OCI-LY1 (cell line): ENCODE data around the gene RFX4.

ENCODE experiments used
- H2AFZ ChIP-seq: fragments of 200-600 bp; sonication (generic), shearing (Covaris generic); 2 replicates; pipeline ENCODE4 v1.6.0; 2014; ENCODE audit warnings: antibody characterized with exemption, mild to moderate bottlenecking, low read length
- H3F3A ChIP-seq: fragments of 200-600 bp; sonication (generic), shearing (Covaris generic); 2 replicates; pipeline ENCODE4 v1.6.0; 2014; ENCODE audit warnings: mild to moderate bottlenecking, antibody characterized with exemption, low read length, moderate library complexity; ENCODE audit not compliant: insufficient read depth
- H3K27ac ChIP-seq: fragments of 200-600 bp; sonication (generic); 2 replicates; pipeline ENCODE4 v1.5.1; 2014; ENCODE audit warnings: low read length, mixed run types, mild to moderate bottlenecking, low read depth; ENCODE audit not compliant: poor library complexity, severe bottlenecking
- H3K27me3 ChIP-seq: fragments of 200-600 bp; sonication (generic); 2 replicates; pipeline ENCODE4 v1.6.0; 2014; ENCODE audit warnings: antibody characterized with exemption, mild to moderate bottlenecking, low read length, moderate library complexity; ENCODE audit not compliant: insufficient read depth
- H3K36me3 ChIP-seq: fragments of 200-600 bp; sonication (generic); 2 replicates; pipeline ENCODE4 v1.6.1; 2014; ENCODE audit warnings: mild to moderate bottlenecking, antibody characterized with exemption, low read length, moderate library complexity, mixed read lengths; ENCODE audit not compliant: insufficient read depth
- H3K4me1 ChIP-seq: fragments of 200-600 bp; sonication (generic); 2 replicates; pipeline ENCODE4 v1.5.1; 2014; ENCODE audit warnings: mild to moderate bottlenecking, low read length, moderate library complexity; ENCODE audit not compliant: insufficient read depth, severe bottlenecking
- H3K4me2 ChIP-seq: fragments of 200-600 bp; sonication (generic), shearing (Covaris generic); 2 replicates; pipeline ENCODE4 v1.6.1; 2014; ENCODE audit warnings: low read length
- H3K4me3 ChIP-seq: fragments of 200-600 bp; sonication (generic); 2 replicates; pipeline ENCODE4 v1.5.1; 2014; ENCODE audit warnings: low read length, low read depth, mild to moderate bottlenecking, mixed read lengths; ENCODE audit not compliant: poor library complexity, severe bottlenecking
- H3K79me2 ChIP-seq: fragments of 200-600 bp; shearing (Covaris generic); 2 replicates; pipeline ENCODE4 v1.6.1; 2016; ENCODE audit warnings: mixed run types, low read length, mixed read lengths; ENCODE audit not compliant: insufficient read depth
- H3K9ac ChIP-seq: fragments of 200-600 bp; sonication (generic), shearing (Covaris generic); 2 replicates; pipeline ENCODE4 v1.6.1; 2014; ENCODE audit warnings: mild to moderate bottlenecking, low read length, mixed read lengths
- H3K9me2 ChIP-seq: fragments of 200-600 bp; sonication (generic), shearing (Covaris generic); 2 replicates; pipeline ENCODE4 v1.6.1; 2014; ENCODE audit warnings: low read depth, mild to moderate bottlenecking, low read length, mixed read lengths
- H3K9me3 ChIP-seq: fragments of 200-600 bp; shearing (Covaris generic); 2 replicates; pipeline ENCODE4 v1.6.1; 2014; ENCODE audit warnings: low read length, mixed read lengths
- H4K20me1 ChIP-seq: fragments of 200-600 bp; sonication (generic), shearing (Covaris generic); 2 replicates; pipeline ENCODE4 v1.6.0; 2016; ENCODE audit warnings: mild to moderate bottlenecking, low read length; ENCODE audit not compliant: insufficient read depth
- CTCF ChIP-seq: fragments of 200-600 bp; sonication (generic), shearing (Covaris generic); IDR thresholded peaks from 2 replicates; pipeline ENCODE4 v1.5.1; 2017; ENCODE audit warnings: mild to moderate bottlenecking, antibody characterized with exemption, low read length, moderate library complexity, mixed read lengths
- EZH2 ChIP-seq: fragments of 200-600 bp; sonication (generic), shearing (Covaris generic); IDR thresholded peaks from 2 replicates; pipeline ENCODE4 v1.8.0; 2017; ENCODE audit warnings: borderline replicate concordance, mixed run types, mild to moderate bottlenecking, antibody characterized with exemption, low read length, moderate library complexity, mixed read lengths

RFX4 gene

GRCh38 chr12:106633451-106633823 is 50.6 kb downstream of the RFX4 start:
- H3K9ac ChIP-seq: no peak overlapping the region
- no peaks in the 10 kb centered on the region for H3K4me1 ChIP-seq
- H3F3A ChIP-seq: no peaks in the 10 kb centered on the region
- H2AFZ ChIP-seq: no peak overlapping the region
- H3K4me3 ChIP-seq: no peak overlapping the region
- TF ChIP-seq CTCF (no peak), EZH2 (no peak)
- no peak overlapping the region for H3K27ac ChIP-seq
- no peaks in the 10 kb centered on the region for H4K20me1 ChIP-seq
- H3K4me2 ChIP-seq: no peak overlapping the region
- no peaks in the 10 kb centered on the region for H3K9me3 ChIP-seq
- H3K9me2 ChIP-seq: no peaks in the 10 kb centered on the region
- H3K79me2 ChIP-seq: no peaks in the 10 kb centered on the region
- H3K27me3 ChIP-seq: no peaks in the 10 kb centered on the region
- no peaks in the 10 kb centered on the region for H3K36me3 ChIP-seq

DNA sequence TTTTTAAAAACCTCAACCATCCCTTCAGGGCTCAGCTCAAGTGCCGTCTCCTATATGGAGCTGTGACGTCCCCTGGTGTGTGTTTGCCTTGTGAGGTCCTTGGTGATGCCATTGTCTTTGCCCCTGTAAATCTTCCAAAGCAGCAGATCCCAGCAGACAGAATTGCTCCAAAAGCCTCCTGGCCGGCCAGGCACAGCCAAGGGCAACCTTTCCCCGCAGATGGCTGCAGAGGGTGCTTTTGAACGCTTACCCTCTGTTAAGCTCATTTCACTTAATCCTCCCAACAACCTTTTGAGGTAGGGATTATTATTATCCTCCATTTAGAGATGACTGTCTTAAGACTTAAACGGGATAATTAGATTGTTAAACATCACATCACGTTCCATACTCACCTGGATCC is 51.4 kb downstream of the RFX4 start:
- Histone ChIP-seq H2AFZ (no peak overlapping the region), H3K27me3 (no peaks in the 10 kb centered on the region), H3K4me1 (no peaks in the 10 kb centered on the region), H3K4me3 (no peak overlapping the region), H3K9me3 (no peaks in the 10 kb centered on the region), H3K9me2 (no peaks in the 10 kb centered on the region), H3K27ac (no peak overlapping the region), H3K79me2 (no peaks in the 10 kb centered on the region), H3F3A (no peaks in the 10 kb centered on the region), H3K36me3 (no peaks in the 10 kb centered on the region), H4K20me1 (no peaks in the 10 kb centered on the region), H3K4me2 (no peak overlapping the region), H3K9ac (no peak overlapping the region)
- TF ChIP-seq CTCF: no peak
- TF ChIP-seq EZH2: no peak

DNA sequence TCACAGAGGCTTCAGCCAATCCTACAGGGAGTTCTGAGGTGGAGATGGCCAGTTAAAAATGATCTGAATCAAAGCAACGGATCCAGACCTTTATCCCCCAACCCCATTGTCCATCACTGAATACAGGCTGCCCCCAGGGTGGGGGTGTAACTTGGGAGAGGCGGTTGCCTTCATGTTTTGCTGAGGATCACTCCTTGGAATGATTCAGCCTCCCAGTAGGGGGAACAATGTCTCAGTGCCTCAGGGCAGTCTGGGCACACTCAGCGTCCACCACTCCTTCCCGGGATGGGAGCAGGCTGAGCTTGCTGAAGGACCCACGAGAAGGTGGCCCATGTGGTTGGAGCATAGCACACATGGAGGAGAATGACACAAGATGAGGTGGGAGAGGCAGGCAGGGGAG is 60.2 kb downstream of the RFX4 start:
- no peak overlapping the region for H2AFZ ChIP-seq
- no peaks in the 10 kb centered on the region for H3K4me1 ChIP-seq
- no peaks in the 10 kb centered on the region for H3K79me2 ChIP-seq
- H3K27me3 ChIP-seq: no peaks in the 10 kb centered on the region
- no peaks in the 10 kb centered on the region for H3K9me2 ChIP-seq
- H3K9me3 ChIP-seq: no peaks in the 10 kb centered on the region
- no peaks in the 10 kb centered on the region for H3K36me3 ChIP-seq
- TF ChIP-seq EZH2: no peak
- TF ChIP-seq CTCF: no peak
- no peak overlapping the region for H3K27ac ChIP-seq
- H3K4me2 ChIP-seq: no peak overlapping the region
- H3K9ac ChIP-seq: no peak overlapping the region
- H3K4me3 ChIP-seq: no peak overlapping the region
- H3F3A ChIP-seq: no peaks in the 10 kb centered on the region
- H4K20me1 ChIP-seq: no peaks in the 10 kb centered on the region
